MCF 10A (cell line): ENCODE data around the gene CYB561A3. TPM values are rescaled to one million over a fixed set of nuclear protein-coding genes. Genes with fewer than 3 reads are reported as not detected.

ENCODE experiments used
- BruUV-seq: library from RNA; stranded (reverse); fragments of 400-500 nt; replicated peaks from 2 replicates; lab custom pipeline; 2021; lab: Mats Ljungman, UMichigan
- CTCF ChIA-PET: fragments of 300-600 bp; sonication (Branson Sonifier 250); formaldehyde crosslinking; extraction: SDS; loops from one replicate; lab custom pipeline; 2021; ENCODE audit warnings: antibody characterized with exemption, inconsistent platforms; lab: Yijun Ruan, JAX
- POLR2A ChIA-PET: fragments of 300-600, 350-650 bp; sonication (Branson Sonifier 250); formaldehyde crosslinking; extraction: SDS; loops from one replicate; lab custom pipeline; 2020; ENCODE audit warnings: antibody characterized with exemption, inconsistent platforms; lab: Yijun Ruan, JAX
- DNase-seq: peaks from one replicate; pipeline ENCODE4 v3.0.0-alpha.2; 2018; ENCODE audit not compliant: unreplicated experiment
- H3K27ac Mint-ChIP-seq: one replicate; pipeline ENCODE4 v1.8.0; 2022; ENCODE audit warnings: mild to moderate bottlenecking, low read depth, mixed read lengths; ENCODE audit not compliant: unreplicated experiment
- H3K27me3 Mint-ChIP-seq: one replicate; pipeline ENCODE4 v1.8.0; 2022; ENCODE audit warnings: mixed read lengths; ENCODE audit not compliant: insufficient read depth, unreplicated experiment
- H3K36me3 Mint-ChIP-seq: one replicate; pipeline ENCODE4 v1.8.0; 2022; ENCODE audit warnings: mild to moderate bottlenecking, moderate library complexity, mixed read lengths; ENCODE audit not compliant: insufficient read depth, unreplicated experiment
- H3K4me1 Mint-ChIP-seq: one replicate; pipeline ENCODE4 v1.8.0; 2022; ENCODE audit warnings: mixed read lengths; ENCODE audit not compliant: insufficient read depth, unreplicated experiment
- H3K4me3 Mint-ChIP-seq: one replicate; pipeline ENCODE4 v1.8.0; 2022; ENCODE audit warnings: mild to moderate bottlenecking, moderate library complexity, mixed read lengths; ENCODE audit not compliant: unreplicated experiment
- H3K9me3 Mint-ChIP-seq: one replicate; pipeline ENCODE4 v1.8.0; 2022; ENCODE audit warnings: mixed read lengths; ENCODE audit not compliant: unreplicated experiment
- CTCF ChIP-seq: fragments of 200-600 bp; IDR thresholded peaks from one replicate; pipeline ENCODE4 v1.8.0; 2022; ENCODE audit warnings: antibody characterized with exemption, mild to moderate bottlenecking; ENCODE audit not compliant: unreplicated experiment
- intact Hi-C: fragments of 100-400 bp; cut with micrococcal nuclease; formaldehyde crosslinking; loops from 2 replicates; pipeline ENCODE4 v1.14.1; 2022
- total RNA-seq: library from RNA; stranded (reverse); gene quantifications from 2 replicates; pipeline ENCODE4 v1.2.3, GENCODE V29; 2022

CYB561A3 gene
- total RNA-seq, 1 experiment from 2014 or later: 28.4 TPM

DNA sequence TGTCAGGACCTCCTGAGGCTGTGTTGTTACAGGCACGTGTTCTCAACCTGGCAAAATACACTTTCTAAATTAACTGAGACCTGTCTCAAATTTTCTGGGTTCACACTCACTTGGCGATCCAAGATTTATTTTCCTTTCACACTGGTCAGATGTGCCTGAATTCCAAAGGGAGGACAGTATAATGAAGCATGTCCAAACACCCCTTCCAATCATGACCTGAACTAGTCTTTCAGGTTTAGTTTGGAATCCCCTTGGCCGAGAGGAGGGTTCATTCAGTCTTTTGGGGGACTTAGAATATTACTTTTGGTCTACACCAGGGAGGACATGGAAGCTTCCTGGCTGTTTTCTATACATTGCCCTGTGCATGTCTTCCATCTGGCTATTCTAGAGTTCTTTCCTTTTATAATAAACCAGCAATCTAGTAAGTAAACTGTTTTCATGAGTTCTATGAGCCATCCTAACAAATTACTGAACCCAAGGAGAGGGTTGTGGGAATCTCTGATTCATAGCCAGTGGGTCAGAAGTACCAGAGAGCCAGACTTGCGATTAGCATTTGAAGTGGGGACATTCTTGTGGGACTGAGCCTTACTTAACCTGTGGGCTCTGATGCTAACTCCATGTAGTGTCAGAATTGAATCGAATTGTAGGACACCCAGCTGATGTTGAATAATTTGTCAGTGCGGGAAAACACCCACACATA lies 15.9 kb upstream of the CYB561A3 start:
- H3K4me3 Mint-ChIP-seq: no peak overlapping the region
- H3K4me1 Mint-ChIP-seq: peaks cover 13% of the 10 kb centered on the region
- TF ChIP-seq CTCF: no peak
- peaks cover 6% of the 10 kb centered on the region for H3K36me3 Mint-ChIP-seq
- no TSS peak for BruUV-seq
- DNase-seq: no peak
- no peaks in the 10 kb centered on the region for H3K9me3 Mint-ChIP-seq
- H3K27ac Mint-ChIP-seq: peak overlapping the region; percentile 86
- POLR2A ChIA-PET: interaction anchor here (1.7 to 15.7 kb wide), 4 partner anchors 12 to 46 kb away, joined by 7 to 429 read pairs (median 118); partner anchors contain the start of genes CYB561A3, DDB1, TKFC and TMEM138
- intact Hi-C loops: loop anchor here (1.0 kb wide), 1 partner anchor 15 kb away; the partner anchor contains the start of gene TMEM138
- H3K27me3 Mint-ChIP-seq: no peaks in the 10 kb centered on the region
- CTCF ChIA-PET: interaction anchor here (0.6 to 1.0 kb wide), 2 partner anchors 41 to 43 kb away, joined by 3 to 5 read pairs; no protein-coding TSS in a partner anchor

DNA sequence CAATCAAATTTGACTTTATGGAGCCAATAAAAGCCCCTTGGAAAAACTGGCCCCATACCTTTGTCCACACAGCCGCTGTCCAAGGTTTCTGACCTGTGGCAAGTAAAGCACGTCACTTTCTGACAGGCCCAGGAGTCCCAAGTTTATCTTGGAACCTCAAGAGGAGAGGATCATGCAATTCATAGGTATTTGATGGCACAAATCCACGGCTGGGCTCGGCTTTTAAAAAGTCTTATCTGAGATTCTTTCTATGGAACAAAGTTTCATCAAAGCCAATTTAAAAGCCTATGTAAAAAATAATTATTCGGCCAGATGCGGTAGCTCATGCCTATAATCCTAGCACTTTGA lies 14.1 kb upstream of the CYB561A3 start:
- Mint-ChIP-seq H3K27me3 (no peaks in the 10 kb centered on the region), H3K36me3 (peaks cover 12% of the 10 kb centered on the region), H3K9me3 (no peaks in the 10 kb centered on the region), H3K4me3 (no peak overlapping the region), H3K4me1 (peaks cover 13% of the 10 kb centered on the region), H3K27ac (no peak overlapping the region)
- TF ChIP-seq CTCF: no peak
- intact Hi-C loops: no loop called here
- POLR2A ChIA-PET: interaction anchor here (0.7 to 15.7 kb wide), 7 partner anchors 9 to 54 kb away, joined by 3 to 429 read pairs (median 7); partner anchors contain the start of genes CYB561A3 and TMEM138
- DNase-seq: no peak
- CTCF ChIA-PET: interaction anchor here (0.6 to 3.2 kb wide), 5 partner anchors 10 to 263 kb away, joined by 3 to 24 read pairs (median 3); no protein-coding TSS in a partner anchor
- BruUV-seq: no TSS peak

DNA sequence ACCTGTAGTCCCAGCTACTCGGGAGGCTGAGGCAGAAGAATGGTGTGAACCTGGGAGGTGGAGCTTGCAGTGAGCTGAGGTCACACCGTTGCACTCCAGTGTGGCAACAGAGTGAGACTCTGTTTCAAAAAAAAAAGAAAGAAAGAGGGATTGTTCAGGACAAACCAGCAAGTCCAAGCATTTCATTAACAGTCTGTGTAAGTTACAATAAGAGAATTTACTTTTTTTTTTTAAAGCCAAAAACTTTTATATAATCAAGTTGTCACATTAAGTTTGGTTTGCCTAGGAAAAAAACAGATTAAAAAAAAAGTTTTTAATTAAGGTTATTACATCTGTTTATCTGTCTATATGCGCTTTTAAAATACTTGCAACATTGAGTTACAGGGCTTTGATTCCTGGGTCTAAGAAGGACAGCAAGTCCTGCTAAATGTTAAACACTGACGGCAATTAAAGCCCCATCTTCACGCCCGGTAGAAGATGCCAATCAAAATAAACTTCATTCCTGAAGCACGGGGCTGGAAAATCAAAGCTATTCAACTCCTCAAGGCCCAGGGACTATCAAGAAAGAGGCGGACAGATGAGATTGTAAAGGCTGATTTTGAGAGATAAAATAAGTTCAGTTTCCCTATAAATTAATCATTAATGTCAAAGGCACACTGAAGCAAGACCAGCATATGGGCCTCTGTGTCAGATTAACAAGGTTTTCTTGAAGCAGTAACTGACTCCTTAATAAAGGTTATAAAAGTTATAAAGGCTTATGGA lies 11.2 kb upstream of the CYB561A3 start:
- ChIA-PET CTCF (interaction anchor here (22.4 kb wide), 1 partner anchor 11 kb away, joined by 294 read pairs; no protein-coding TSS in a partner anchor), POLR2A (interaction anchor here (0.6 to 13.7 kb wide), 3 partner anchors 9 to 469 kb away, joined by 3 to 429 read pairs (median 66); partner anchors contain the start of genes CYB561A3 and TMEM138)
- Mint-ChIP-seq H3K27me3 (no peaks in the 10 kb centered on the region), H3K4me1 (peaks cover 24% of the 10 kb centered on the region), H3K9me3 (no peaks in the 10 kb centered on the region), H3K27ac (no peak overlapping the region), H3K36me3 (peaks cover 40% of the 10 kb centered on the region), H3K4me3 (no peak overlapping the region)
- TF ChIP-seq CTCF: no peak
- BruUV-seq: no TSS peak
- DNase-seq: no peak
- intact Hi-C loops: no loop called here
